ENCODE measurements around the gene TAS1R2.

TAS1R2 gene

DNA sequence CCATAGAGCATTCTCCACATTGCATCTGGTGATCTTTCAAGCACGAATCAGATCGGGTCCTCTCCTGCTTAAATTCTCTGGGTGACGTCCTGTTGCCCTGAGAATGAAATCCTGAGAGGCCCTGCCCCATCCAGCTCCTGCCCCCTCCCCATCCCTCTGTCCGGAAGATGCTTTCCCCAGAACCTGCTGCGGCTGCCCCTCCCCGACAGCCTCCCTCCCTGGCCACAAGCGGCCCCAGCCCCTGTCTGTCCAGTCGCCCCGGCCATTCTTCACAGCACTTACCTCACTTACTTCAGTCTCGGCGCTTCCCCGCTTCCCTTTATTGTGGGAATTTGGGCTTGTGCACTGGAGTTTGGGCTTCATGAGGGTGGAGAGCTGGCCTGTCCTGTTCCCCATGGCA, 40.3 kb downstream of the TAS1R2 start:
- DNase-seq, result no peak

DNA sequence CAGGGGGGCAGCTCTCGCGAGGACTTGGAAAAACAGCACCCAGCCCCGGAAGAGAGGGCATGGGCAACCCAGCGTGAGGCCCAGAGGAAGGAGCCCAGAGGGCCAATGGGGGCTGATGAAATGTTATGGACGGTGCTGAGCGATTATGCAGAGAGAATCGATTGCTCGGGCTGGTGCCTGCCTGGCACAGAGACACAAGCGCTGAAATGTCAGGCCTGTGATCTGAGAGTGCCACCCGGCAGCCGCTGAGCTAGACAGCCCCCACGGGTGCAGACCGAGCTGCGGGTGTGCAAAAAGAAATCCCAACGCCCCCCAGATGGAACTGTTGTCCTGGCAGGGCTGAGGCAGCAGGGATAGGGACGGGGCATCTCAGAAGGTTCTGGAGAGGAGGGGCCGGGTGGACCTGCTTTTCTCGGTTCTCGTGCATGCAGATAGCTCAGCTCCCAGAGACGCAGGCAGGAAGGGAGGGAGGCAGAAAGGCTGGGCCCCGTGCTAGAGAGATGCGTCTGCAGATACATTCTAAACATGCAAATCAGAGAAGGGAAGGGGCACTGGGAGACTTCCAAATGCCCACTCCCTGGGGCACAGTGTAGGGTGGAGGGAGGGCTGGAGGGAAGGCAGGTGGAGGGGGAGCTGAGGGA, 41.5 kb downstream of the TAS1R2 start:
- DNase-seq, result no peak

DNA sequence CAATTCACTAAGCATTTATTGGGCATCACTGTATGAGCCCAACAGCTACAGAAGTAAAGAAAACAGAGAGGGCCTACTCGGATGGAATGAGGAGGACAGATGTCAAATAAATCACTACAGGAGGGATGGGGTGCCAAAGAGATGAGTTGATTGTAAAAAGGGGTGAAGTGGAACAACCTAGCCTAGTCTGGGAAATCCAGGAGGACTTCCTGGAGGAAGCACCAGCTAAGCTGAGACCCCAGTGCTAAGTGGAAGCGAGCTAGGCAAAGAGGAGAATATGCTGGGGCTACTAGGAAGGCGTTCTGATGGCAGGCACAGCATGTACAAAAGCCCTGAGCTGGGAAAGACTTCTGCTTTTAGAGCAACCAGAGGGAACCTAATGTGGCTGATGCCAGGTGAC, 42.1 kb downstream of the TAS1R2 start:
- DNase-seq, result no peak

DNA sequence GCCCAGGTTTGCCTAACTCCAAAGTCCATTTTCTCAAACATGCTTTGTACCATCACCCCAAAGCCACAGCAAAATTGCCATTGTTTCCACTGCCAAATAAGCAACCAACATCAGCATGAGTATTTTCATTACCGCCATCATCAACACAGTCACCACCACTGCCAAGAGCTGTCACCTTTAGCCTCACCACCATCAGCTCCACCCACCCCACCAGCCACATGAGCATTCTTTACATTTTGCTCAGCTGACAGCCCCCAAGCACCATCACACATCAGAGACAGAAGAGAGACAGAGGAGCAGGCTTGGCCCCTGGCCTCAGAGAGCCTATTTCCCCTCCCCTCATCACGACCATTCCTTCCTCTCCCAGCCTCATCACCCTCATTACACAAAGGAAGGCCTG, 42.7 kb downstream of the TAS1R2 start:
- DNase-seq, result no peak

DNA sequence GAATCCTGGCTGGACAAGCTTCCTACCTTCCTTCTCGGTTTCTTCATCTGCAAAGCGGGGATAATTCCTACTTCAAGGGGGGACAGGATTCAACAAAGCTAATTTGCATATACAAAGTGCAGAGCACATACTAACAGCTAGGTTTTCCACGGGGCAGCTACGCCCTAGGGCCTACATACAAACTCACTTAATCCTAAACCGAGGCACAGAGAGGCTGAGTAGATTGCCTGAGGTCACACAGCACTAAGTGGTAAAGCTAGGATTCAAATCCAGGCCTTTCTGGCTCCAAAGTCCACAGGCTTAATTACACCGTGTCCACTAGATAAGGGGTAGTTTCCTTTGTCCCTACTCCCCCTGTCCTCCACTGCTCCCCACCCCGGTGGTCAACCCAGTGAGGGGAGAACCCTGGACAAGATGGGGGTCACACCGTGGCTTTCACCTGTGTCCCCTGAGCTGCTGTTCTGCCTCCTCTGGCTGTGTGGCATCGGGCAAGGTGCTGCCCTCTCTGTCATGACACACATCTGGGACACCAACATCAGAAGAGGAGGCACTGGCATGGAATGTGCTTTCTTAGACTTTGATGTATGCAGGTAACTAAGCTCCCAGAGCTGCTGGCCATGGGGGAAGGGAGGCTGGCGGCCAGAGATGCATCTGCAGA, 44.5 kb downstream of the TAS1R2 start:
- no peak for DNase-seq

DNA sequence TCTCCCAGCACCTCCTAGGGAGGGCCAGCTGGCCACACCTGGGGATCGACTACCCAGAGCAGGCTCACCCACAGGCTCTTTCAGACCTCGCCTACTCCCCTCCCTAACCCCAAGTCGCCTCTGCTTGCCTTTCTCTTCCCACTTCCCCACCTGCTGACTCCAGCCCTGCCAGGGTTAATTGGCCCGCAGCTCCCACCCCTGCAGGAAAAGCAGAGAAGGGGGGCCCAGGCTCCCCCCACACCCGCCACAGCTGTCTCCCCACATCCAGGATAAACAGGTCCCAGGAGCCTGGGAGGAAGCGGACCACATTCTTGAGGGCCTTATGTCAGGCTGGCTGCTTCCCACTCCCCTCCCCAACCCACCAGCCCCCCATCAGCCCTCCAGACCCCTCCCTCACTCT, 45.0 kb downstream of the TAS1R2 start:
- no peak for DNase-seq

DNA sequence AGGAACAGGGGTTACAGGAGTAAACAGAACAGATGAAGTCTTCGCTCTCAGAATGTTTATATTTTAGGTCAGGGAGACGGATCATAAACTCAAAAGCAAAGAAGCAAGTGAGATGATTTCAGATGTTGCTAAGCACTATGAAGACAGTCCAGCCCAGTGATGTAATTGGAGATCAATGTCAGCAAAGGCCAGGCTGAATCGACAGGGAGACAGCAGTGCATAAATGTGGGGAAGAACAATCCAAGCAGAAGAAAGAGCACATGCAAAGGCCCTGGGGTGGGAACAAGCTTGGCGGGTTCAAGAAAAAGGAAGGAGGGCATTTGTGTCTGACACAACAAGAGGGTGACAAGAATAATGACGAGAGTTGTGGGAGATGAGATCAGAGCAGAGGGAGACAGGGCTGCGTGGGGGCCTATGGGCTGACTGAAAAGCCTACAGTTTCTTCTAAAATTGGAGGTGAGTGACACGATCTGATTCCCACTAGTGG, 47.0 kb downstream of the TAS1R2 start:
- no peak for DNase-seq

DNA sequence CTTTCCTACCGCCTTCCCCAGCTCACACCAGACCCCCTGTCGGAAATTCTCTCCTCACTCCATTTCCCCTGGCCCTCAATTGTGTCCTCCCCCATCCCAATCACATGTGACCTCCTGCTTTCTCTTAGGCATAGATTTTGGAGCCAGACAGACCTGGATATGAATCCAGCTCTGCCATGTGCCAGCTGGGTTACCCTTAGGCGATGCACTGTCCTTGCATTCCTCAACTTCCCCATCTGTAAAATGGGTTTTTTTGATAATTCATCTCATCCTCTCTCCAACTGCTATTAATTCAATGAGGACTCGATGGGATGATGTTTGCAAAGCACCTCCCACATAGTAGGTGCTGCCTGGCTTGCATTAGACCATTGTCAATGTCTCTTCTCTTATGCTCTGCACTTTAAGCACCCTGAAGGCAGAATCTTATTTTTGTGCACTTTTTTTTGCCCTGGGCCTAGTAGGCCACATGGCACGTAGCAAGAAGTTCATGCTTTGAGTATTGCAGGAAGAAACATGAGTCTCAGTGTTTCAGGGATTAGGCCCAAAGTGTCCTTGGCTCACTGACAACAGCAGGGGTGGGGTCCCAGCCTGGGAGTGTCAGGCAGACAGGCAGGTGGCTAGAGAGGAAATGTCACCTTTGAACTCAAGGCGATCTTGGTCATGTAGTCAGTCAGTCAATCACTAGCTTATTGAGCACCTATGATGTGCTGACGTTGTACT, 47.6 kb downstream of the TAS1R2 start:
- DNase-seq, result no peak

DNA sequence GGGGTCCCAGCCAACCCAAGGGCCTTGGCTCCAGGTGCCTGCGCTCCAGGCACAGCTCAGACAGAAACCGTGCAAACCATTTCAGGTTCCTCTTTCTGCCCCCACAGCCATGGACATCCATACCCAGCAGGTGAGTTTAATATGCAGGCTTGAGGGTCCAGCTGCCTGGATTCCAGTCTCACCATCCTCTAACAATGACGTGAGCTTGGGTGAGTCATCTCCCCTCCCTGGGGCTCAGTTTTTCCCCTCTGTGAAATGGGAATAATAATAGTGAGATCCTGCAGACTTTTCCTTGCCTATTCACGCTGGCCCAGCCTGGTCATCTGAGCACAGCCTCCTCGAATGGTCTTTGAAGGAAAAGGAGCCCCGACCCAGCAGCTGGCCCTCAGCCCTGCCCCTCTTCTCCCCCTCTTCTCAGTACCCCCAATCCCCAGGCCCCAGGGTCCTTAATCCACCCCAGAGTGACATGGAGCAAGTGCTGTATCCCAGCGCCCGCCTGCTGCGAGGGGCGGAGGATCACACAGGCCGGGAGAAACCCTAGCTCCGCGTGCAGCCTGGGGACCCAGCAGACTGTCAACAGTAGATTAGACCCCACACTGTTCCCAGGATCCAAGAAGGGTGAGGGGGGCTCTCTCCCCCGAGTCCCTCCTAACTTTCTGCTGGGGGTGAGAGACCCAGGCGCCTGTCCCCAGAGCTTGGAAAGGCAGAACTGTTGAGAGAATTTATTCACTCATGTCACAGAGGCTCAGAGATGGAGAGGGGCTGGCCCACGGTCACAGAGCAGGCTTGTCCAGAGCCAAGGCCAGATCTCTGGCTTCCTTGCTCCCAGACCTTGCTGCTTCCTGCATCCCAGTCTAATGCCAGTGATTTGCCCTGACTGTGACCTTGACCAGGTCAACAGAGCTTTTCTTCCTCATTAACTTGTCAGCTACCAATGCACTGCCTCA, 49.2 kb downstream of the TAS1R2 start:
- DNase-seq, result no peak

DNA sequence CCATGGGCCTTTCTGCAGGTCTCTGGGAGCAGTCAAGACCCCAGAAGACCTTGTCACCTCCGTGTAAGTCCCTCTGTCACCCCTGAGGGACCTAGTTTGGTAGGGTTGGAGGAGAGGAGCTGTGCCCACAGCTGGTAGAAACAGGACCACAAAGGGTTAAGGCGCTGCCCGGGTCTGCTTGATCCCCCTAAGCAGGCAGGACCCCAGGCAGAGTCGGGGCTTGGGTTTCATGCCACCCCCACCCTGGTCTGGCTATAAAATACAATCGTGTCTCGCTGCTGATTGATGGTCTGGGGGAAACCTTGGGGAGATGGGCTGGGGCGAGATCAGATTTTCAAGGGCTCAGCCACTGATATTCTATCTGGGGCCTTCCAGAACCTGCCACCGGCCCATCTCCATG, 50.9 kb downstream of the TAS1R2 start:
- no peak for DNase-seq

DNA sequence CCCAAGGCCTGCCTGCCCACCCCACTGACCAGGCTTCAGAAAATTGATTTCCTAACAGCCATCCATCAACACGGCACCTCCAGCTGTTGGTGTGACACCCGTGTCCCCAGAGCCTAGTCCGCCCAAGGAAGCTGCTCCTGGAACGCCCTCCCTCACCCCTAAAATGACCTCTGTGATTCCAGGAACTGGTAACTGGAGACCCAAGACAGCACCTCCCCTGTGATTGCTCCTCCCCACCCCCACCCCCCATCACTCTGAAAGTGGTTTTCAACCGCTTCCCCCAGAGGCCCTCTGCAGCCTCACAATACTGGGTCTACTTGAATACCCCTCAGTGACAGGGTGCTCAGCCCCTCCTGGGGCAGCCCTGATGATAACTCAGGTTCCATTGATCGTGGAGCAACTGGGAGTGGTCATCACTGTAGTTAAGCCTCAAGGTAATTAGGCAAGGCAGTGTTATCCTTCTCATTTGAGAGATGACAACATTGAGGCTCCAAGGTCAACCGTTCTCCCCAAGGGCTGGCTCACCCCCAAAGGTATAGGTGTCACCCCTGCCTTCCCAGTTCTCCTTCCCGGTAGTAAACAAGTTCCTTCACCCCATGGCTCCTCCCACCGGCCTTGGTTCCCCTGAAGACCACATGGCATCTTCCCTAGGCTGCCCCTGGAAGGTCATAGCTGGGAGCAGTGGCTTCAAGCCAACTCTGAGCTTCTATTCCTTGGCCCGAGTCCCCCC, 52.0 kb downstream of the TAS1R2 start:
- no peak for DNase-seq

DNA sequence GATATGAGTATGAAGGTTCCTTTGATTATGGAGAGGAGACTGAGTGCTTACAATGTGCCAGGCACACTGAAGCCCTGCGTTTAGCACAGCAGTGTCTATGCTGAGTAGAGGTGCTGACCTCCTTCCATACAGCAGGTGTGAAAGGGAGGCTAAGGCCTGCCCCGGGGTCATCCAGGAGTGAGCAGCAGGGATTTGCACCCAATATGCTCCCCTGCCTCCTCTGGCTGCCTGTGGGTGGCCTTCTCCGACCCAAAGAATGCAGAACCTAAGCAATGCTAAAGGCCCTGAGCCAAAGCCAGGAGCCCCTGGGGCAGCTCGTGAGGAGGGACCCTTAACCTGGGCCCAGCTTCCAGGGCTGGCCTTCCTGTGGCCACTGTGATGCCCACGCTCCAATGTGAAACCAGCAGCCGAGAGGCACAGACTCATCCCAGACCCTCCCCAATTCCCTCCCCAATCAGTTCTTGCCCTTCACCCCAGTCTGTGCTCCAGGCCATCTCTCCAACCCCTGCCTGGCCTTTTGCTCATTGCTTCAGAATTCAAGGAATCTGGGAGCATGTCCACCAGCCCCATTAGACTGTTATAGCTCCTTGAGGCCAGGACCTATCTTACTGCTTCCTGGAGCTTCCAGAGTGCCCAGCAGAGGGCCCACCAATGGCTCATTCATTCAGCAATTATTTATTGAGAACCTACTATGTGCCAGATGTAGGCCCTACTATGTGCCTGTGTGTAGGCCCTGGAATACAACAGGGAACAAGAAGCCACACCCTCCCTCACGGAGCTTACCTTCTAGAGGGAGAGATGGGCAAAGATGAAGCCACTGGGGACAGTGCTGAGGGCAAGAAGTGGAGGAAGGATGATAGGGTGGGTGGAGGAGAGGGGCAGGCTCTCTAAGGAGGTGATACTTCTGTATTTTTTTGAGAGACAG, 53.3 kb downstream of the TAS1R2 start:
- no peak for DNase-seq

DNA sequence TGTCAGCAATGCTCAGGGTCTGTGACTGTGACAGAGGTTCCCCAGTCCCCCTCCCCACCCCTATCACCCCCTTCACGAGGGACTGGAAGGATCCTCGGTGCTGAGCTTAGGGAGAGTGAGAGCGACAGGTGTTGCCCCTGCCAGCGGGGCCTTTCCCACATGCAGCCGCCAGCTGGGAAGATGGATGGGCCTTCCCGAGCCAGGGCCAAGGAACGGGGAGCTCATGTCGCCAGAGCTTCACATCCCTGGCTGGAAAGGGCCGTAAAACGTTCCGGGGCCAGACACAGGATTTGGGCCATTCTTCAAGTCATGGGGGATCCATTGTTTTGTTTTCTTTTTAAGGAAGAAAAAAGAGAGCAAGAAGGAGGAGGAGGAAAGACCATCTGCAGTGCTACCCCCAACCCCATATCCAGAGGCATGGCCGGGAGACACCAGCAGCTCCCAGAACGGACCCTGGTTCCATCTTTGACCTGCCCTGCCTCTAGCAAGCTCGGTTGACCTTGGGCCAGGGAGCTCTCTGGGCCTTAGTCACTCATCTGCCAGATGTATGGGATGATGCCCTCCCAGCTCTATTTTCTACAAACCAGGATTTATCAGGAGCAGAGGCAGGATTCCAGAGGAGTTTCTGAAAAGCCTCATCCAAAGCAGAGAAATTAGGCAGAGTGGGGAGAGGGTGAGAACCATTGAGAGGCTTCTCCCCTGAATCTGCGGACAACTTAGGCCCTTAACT, 54.1 kb downstream of the TAS1R2 start:
- no peak for DNase-seq

DNA sequence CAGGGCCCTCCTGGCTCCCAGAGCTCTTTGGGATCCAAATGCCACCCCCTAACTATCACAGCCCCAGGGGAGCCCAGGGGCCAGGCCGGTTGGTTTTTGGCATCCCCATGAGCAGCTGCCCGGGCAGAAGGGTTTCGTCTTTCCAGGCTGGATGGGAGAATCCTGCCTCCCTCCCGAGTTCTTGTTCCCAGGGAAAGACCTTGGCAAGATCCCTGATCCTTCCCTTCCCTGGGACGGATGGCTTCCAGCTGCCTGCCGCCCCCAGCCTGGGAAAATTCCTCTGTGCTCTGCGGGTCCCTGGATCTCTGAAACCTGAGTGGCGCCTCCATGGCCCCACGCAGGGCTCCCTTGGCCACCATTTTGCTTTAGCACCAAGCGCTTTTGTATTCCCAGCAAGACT, 55.6 kb downstream of the TAS1R2 start:
- DNase-seq, result no peak

DNA sequence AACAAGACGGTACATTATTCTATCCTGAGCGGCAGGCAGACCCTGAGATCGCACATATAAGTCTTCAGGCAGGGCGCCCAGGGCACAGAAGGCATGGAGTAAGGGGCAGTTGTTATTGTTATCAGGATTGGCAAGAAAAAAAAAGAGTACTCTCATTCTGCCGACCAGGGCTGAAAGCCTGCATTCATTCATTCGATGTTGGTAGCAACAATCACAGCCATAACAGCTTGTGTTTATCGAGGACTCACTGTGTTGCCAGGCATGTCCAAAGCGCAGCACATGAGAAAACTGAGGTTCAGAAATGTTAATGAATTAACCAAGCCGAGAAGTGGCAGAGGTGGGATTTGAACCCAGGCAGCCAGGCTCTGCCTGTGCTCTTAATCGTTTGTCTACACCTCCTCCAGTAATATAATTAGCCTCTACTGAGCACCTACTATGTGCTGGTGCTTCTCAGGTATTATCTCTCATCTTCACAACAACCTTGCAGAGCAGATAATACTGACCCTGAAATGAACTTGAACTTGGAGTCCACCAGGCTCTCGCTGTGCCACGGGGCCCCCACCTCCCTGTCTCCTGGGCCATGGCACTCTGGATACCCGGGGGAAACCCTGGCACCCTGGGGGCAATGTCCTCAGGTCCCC, 56.2 kb downstream of the TAS1R2 start:
- no peak for DNase-seq

DNA sequence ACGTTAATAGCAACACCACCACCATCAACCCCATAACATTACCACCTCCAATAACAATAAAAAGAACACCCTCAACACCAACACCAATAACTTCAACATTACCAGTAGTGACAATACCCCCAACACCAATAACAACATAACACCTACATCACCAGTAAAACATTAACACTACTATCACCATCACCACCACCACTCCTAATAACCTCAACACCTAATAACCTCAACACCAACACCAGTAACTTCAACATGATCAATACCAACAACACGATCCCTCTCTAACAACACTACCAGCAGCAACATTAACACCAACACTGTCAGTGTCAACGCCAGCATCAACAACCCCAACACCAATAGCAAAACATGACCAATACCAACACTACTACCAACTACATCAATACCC, 57.2 kb downstream of the TAS1R2 start:
- DNase-seq, result no peak

DNA sequence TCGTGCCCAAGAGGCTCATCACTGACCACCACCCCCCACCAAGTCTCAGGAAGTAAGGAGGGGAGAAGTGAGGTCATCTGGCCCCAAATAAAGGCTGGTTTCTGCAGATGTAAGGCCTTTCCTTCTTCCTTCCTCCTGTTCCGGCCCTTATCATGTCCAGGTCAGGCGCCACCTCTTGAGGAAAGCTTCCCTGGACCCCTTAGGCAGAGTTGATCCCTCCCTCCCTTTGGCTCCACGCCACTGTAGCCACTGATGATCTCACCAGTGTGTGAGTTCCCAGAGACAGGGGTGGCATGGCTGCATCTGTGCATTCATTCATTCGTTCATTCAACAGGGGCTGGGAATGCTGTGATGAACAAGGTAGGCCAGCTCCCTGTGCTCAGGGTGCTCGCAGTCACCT, 59.2 kb downstream of the TAS1R2 start:
- no peak for DNase-seq

DNA sequence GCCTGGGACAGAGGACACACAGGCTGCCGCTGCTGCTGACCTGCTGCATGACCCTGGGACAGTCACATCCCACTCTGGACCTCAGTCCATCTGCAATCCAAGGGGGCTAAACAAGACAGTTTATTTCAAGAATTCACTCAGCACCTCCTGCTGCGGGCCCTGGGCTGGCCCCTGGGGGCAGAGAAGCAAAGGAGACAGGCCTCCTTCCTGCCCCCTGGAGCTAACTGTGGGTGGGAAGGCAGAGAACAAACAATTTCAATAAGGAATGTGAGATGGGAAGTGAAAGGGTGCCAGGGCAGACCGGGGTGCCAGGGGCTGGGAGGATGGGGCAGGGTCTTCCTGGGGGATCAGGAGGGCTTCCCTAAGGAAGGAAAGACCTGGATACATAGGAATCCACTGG, 60.0 kb downstream of the TAS1R2 start:
- DNase-seq, result no peak

DNA sequence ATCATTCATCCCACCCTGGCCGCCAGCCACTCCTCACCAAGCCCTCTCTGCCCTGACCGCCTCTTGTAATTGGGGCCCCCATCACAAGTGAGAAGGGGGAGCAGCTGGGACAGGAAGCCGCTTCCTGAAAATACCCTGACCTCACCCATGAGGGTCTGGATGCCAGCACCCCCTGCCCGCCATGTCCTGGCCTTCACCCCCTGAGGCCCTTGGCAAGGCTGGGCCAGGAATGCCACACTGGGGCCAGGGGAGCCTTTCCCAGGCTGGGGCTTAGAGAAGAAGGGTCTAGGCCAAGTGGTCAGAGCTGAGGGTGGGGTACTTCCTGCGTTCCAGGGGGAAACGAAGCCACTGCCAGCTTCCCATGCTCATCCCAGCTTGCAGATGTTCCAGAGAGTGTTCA, 60.5 kb downstream of the TAS1R2 start:
- no peak for DNase-seq

DNA sequence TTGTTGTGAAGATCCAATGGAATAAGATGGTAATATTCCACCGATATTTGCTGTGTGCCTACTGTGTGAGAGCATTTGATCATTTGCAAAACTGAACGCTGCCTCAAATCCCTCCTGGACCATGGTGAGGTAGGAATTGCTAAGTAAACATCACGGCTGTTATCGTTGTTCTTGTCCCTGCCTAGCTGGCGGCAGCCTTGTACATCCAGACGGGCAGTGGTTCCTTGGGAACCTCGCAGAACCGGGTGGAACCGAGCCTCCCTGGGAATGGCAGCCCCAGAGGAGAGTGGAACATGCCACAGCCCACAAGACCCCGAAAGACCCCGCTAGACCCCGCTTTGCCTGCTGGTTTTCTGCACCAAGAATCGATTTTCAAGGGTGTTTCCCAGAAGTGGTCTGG, 60.9 kb downstream of the TAS1R2 start:
- no peak for DNase-seq

Measured in activated CD4-positive, alpha-beta T cell treated with anti-CD3 and anti-CD28 coated beads, Interleukin-2, Interleukin-6, amounts not matched to agents 100 ng/mL and 50 ng/mL, durations not matched to agents 16 hours and 8 hours (primary cell).